ENCODE measurements around the gene CCND2.
A peak's percentile ranks its signal among the peaks of the same experiment; 100 is the strongest.
"Not testable (repeated sequence)": the region's sequence is repeated elsewhere in the genome, so short reads cannot be mapped to it uniquely, and the experiment has no call there.

The CCND2 gene

DNA sequence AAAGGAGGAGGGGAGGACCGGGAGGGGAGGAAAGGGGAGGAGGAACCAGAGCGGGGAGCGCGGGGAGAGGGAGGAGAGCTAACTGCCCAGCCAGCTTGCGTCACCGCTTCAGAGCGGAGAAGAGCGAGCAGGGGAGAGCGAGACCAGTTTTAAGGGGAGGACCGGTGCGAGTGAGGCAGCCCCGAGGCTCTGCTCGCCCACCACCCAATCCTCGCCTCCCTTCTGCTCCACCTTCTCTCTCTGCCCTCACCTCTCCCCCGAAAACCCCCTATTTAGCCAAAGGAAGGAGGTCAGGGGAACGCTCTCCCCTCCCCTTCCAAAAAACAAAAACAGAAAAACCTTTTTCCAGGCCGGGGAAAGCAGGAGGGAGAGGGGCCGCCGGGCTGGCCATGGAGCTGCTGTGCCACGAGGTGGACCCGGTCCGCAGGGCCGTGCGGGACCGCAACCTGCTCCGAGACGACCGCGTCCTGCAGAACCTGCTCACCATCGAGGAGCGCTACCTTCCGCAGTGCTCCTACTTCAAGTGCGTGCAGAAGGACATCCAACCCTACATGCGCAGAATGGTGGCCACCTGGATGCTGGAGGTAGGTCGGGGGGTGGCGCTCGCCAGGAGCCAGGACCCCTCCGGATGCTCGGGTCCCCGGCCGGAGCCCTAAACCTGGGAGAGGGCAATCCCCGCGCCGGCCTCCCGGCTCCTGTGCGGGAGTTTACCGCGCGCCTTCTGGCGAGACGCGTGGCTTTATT, at the start of gene CCND2:
Gene CCND2 (plus strand): TSS at position 111 of the 744 bp plus-strand sequence. CDS start 279 bp downstream, at position 390.
- DNase-seq = peak; percentile 97

DNA sequence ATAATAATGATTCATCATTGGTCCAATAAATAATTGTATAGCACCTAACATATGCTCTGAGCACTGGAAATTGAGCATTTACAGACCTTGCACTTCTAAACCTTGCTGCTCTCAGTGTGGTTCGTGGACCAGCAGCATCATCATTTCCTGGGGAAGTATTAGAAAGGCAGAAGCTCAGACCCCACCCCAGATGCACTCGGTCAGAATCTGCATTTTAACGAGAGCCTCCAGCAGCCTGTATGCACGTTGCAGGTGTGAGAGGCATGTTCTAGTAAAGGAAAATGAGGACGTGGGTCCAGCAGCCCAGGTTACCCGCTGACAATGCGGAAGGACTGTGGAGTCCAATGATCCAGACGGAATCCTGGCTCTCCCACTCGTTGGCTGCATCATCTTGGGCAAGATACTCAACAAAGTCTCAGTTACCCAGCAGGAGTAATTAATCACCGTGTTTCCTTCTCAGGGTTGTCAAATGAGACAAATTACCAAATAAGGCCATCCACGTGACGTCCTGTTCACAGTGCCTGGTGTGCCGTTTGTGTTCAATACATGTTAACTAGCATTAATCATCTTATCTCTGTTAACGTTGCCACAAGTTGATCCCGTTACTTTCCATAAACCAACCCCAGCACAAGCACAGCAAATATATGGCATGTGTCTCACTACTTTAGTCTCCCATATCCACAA, 49.2 kb upstream of the CCND2 start:
- DNase-seq = no peak

DNA sequence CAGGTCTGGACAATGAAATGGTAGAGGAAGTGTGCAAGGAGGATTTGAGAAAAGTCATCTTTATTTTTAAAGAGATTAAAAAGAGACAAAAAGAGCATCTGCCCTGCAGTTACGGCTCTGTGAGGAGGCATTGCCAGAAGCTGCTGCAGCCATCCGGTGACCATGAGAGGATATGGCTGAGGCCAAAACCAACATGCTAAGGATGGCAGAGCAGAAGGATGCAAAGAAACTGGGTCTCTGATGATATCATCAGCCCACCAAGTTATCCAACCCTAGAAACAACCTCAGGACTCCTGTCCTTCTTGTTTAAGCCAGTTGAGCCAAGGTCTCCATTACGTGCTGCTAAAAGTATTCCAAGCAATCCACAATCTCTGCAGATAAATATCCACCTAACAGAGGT, 48.0 kb upstream of the CCND2 start:
- DNase-seq = no peak

DNA sequence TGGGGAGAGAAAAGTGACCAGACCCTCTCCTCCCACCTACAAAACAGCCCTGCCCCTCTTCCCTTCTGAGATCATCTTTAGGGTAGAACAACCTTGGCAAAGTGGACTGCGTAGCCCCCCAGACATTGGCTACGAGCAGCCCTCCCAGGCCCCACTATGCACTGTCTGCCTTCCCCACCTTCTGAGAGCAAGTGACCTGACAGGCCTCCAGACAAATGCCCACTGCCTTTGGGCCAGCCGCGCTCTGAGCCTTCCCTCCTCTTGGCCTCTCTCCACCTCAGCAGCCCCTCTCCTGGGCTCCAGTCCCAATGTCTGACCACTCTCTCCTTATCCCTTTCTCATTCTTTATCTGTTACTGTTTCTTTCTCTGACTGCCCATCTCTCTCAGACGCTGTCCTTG, 46.5 kb upstream of the CCND2 start:
- DNase-seq = no peak

DNA sequence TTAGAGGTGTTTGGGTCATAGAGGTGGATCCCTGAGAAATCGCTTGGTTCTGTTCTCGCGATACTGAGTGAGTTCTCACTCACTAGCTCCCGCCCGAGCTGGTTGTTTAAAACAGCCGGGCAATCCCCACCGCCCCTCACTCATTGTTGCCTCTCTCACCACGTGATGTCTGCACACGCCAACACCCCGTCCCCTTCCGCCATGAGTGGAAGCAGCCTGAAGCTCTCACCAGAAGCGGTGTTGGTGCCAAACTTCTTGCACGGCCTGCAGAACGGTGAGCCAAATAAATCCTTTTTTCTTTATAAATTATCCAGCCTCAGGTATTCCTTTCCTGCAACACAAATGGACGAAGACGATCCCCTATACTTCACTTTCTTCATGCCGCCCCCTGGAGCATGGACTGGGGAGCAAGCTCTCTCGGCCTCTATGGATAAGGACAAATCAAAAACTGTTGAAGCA, 45.4 kb upstream of the CCND2 start:
- no peak for DNase-seq

DNA sequence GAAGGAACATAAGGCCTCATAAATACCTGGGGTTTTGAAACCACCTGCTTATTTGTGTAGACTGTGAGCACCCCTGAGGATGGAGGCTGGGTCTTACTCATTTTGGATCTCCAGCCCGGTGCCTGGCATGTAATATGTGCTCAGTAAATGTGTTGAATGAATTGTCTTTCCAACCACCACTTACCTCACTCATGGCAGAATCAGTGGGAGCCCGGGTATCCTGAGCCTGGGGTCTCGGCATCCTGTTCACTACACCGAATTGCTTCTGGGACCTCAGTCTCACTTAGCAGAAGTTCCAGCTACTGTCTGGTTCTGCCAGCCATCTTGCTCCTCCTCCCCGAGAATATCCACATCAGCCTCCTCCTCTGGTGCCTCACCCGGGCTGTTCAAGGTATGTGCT, 43.0 kb upstream of the CCND2 start:
- no peak for DNase-seq

DNA sequence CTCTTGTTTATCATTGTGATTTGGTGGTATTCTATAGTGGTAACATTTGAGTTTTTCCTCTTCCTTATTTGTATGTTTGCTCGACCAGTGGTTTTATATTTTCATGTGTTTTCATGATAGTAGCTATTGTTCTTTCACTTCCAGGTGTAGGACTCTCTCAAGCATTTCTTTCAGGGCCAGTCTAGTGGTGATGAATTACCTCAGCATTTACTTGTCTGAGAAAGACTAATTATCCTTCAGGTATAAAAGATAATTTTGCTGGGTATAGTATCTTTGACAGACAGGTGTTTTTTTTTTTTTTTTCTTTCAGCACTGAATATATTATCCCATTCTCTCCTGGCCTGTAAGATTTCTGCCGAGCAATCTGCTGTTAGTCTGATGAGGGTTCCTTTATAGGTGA, 35.0 kb upstream of the CCND2 start:
- no peak for DNase-seq

DNA sequence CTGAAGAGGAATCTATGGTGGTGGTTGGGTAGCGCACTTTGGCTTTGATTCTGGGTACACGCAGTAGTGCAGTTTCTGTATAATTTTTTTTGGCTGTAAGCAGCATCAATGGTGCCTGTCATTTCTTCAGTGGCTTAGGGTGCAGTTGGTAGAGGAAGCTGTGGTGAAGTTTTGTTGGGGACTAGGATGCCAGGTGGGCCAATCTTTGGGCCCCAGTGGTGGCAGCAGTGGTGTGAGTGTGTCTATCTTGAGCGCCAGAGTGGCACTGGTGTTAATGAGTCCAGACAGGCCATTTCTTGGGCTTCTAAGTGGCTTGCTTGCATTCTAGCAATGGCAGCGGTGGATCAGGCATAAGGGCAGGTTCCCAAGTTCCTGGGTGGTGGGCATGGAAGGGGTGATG, 33.8 kb upstream of the CCND2 start:
- no peak for DNase-seq

DNA sequence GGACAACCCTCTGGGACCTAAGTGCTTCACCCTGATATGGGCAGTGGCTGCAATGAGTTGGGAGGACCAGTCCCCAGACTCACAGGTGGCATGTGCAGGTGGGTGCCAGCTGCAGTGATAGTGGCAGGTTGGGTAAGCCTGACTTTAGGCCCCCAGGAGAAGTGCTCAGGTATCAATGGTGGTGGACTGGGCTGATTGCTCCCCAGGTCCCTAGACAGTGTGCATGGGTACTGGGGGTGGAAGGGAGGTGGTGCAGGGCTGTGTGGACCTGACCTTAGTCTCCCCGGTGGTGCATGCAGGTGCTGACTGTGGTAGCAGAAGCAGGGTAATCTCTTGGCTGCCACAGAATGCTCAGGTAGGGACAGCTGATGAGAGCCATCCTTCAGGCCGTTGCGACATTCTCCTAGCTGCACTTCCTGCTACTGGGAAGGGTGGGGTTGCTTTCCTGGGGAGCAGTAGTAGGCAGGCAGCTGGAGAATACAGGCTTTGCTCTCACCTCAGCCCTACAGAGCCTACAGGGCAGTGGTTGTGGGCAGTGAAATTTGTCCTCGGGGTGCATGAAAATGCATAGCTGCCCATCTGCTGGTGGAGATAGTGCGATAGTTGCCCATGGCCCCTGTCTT, 33.3 kb upstream of the CCND2 start:
- DNase-seq = no peak

DNA sequence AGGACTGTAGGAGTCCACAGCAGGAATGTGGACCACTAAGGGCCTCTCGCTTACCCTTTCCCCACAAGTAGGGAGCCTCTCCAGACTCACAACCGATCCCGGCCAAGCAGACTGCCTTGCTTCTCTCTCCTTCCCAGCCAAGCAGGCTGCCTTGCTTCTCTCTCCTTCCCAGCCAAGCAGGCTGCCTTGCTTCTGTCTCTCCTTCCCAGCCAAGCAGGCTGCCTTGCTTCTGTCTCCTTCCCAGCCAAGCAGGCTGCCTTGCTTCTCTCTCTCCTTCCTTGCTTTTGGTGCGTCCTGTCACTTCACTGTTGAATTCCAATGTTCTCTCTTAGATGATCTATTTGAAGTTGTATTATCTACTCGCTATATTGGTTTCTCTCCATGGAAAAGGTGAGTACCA, 32.6 kb upstream of the CCND2 start:
- no peak for DNase-seq

DNA sequence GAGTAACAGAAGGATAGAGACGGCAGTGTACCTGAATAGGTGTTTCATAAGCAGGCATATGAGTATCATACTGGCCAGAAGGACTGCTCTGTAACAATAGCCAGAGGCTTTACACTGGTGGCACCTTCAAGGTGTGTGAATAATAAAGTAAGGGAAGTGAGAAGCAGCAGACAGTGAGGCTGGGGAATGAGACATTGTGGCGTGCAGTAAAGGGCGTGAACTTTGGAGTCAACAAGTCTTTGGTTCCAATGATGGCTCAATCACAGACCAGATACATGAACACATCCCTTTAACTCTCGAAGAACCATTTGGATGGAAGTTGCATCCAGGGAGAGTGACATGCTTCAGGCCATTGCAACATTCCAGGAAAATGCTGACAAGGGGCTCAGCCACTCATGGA, 32.0 kb upstream of the CCND2 start:
- no peak for DNase-seq

DNA sequence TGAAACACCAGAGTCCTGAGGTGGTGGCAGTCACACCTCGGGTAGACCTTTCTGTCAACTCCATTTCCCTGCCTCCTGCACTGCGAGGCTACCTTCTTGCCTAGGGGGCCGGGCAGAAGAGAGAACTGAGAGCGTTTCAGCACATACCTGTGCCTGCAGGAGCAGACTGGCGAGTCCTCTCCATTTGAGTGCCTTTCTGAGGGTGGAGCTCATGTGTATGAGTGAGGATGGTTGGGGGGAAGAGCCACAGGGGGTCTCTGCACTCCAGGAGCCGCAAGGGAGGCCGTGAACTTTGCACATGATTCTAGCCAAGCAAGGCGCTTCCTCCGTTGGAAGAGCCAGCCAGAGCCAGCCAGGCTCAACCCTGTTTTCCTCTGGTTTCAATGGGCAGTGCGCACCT, 31.0 kb upstream of the CCND2 start:
- no peak for DNase-seq

DNA sequence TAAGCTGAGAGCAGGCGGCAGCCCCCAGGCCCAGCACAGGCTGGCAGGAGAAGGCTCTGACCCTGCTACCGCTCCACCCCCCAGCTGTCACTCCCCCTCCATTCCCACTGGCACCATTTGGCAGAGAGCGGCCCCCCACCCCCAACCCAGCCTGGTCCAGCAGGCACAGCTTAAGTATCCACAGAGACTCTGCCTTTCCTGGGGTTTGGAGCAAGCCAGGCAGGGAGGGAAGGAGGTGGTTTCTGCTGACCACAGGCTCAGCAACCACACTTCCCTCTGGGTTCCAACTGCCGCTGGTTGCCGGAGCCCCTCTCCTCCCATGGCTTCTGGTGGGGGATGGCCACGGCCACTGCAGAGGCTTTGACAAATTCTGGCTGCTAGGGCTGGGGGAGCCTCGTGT, 30.5 kb upstream of the CCND2 start:
- DNase-seq = peak; percentile 71

DNA sequence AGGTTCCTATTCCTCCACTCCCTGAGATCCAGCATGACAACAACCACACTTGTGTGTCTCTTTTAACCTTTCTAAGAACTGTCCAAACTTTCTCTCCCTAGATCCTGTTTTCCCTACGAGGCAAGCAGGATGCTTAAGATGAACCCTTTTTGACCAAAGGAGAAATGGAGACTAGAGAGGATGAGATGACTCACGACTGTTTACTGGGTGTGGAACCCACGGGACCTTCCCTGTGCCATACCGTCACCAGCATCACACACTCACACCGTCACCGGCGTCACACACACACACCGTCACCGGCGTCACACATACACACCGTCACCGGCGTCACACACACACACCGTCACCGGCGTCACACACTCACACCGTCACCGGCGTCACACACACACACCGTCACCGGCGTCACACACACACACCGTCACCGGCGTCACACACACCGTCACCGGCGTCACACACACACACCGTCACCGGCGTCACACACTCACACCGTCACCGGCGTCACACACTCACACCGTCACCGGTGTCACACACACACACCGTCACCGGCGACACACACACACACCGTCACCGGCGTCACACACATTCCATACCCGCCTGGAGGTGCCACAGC, 30.0 kb upstream of the CCND2 start:
- DNase-seq = not testable (repeated sequence)

DNA sequence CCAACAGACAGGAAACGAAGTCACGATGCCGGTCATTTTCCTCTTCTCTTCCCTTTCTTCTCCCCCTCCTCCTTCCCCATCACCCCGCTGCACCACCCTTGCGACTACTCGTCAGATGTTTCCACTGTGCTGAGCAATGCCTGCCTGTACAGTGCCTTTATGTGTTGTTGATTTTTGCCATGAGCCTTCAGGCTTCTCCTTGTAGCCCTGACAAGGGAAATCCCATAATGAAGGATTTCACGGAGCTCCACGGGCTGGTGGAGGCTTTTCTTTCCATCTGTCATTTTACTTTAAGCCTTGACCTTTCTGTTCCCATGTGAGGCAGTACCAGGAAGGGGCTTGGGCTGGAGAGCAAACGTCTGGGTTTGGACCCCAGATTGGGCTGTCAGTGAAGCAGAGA, 28.7 kb upstream of the CCND2 start:
- no peak for DNase-seq

DNA sequence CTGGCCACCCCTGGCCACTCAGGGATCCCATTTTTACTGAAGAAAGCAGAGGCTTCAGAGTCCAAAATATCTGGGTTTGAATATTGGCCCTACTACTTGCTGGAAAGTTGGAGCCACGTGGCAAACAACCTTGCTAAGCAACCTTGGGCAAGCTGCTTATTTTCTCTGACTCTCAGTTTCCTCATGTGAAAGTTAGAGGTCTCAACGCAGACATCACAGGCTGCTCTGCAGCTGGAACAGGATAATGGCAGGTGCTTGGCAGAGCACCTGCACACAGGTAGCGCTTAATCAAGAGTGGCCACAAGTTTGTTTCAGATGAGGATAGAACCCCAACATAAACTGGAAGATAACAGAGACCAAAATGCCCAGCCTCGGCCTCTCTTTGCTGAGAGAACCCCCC, 28.1 kb upstream of the CCND2 start:
- DNase-seq = no peak

DNA sequence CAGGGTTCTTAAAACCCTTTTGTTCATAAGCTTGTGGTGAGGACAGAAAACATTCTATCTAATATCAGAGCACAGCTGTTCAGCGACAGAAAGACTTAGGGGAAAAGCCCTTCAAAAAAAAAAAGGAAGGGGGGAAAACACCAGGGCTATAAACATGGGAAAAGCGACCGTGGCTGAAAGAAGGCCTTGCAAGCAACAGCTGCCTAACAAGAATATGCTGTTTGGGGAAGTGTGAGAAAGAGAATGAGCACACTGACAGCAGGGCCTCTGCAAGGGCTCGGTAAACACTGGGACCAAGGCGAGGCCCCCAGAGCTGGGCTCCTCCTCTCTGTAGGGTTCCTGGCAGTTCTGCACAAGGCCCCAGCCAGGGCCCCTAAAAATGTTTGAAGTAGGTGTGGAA, 27.4 kb upstream of the CCND2 start:
- peak; percentile 34 for DNase-seq

DNA sequence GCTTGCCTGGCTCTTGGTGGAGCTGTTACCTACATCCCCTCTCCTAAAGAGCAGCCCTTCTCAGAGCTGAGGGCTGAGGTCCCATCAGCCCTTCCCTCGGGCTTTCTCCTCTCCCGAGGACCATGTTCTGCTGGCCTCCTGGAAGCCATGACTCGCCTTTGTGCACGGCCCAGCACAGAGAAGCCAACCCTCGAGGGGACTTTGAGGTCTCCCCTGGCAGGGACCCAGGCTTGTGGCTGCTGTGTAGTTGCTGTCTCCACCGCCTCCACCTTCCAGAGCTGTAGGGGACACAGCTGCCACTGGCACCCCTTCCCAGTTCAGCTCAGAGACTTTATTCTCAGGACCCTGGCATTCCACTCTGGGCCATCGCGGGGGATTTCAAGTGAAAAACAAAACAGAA, 22.9 kb upstream of the CCND2 start:
- no peak for DNase-seq

DNA sequence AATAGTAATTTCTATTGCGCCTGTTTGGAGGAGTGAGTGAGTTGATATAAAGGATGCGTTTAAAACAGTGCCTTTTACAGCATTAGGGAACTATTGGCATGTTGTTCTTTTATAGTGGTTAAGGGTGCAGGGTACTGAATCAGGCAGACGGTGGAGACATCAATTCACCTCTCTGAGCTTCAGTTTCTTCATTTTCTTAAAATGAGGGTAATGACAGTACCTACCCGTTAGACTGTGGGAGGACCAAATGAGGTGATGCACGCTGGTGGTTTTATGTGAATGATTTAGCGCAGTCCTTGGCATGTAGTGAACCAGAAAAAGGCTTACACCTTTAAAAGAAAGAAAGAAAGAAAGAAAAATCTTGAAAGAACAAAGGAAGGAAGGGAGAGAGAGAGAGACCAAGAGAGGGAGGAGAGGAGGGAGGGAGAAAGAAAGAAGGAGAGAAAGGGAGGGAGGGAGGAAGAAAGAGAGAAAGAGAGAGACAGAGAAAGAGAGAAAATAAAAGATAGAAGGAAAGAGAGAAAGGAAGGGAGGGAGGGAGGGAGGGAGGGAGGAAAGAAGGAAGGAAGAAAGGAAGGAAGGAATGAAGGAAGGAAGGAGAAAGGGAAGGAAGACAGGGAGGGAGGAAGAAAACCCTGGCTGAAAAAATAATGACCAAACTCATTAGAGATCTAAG, 22.2 kb upstream of the CCND2 start:
- DNase-seq = no peak

DNA sequence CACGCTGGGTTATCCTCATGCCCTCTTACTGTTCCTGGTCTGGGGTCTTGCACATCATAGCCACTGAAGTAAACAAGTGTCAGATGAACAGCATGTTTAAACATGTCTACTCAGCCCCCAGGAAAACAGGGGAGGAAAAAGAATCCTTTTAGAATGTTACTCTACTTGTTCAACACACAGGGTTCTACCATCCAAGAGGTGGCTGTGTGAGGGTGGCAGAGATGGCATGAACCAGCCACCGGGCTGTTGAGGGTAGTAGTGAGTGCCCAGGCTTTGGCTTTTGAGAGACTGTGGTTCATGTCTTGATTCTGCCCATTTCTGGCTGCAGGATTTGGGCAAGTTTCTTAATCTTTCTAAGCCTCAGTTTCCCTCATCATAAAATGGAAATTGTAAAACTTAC, 21.6 kb upstream of the CCND2 start:
- DNase-seq = no peak

DNA sequence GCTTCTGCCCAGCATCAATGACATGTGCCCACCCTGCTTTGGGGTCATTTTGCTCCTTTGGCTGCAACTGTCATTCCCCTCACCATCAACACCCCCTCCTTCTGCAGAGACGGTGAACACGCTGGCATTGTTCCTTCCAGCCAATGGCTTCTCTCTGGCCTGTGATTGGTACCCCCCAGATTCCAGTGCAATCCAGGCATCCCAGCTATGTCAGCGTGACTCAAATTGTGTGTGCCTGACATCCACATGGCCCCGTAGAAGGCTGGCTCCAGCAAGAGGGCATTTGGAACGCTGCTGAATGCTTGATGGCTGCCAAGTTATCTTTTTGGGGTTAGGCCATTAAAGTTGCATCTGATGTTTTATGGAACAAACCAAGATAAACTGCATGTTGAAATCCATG, 21.0 kb upstream of the CCND2 start:
- DNase-seq = peak; percentile 49

DNA sequence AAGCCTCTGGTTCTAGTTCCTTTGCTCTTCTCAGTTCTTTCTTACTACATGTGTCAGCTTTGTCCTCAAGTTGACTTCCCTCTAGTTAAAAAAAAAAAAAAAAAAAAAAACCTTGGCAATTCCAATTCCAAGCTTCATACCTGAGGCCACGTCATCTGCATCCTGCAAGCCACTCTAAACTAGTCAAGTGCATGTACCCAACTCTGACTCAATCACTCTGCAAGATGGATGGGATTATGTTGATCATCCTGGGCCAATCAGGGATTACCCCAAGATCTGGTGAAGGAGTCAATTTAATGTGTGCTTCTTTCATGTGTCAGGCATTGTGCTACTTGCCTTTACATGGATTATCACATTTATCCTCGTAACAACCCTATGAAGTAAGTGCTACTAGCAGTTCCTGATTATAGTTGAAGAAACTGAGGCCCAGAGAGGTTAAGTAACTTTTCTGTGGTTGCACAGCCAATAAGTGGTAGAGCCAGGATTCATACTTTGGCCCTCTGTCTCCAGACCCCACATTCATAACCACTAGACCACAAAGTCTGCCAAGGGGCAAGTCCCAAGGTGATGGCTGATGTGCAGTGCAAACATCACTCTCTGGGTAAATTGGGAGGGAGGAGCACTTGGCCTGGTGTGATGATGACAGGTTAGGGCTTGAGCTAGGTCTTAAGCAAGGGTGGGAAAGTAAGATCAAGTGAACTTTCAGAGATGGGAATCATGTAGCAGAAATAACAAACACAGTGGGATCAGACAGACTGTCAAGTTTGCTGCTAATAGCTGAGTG, 17.3 kb upstream of the CCND2 start:
- DNase-seq = no peak

All from right hindlimb (tissue), 1 donor.